HG02973 (cell line): Measurements from ENCODE around the gene ZNF408.

Experiments
- ATAC-seq: cut with Tn5 transposase; IDR thresholded peaks from one replicate; pipeline ENCODE4 v1.9.1; 2021; ENCODE audit warnings: moderate library complexity; ENCODE audit not compliant: unreplicated experiment

The ZNF408 gene

GRCh38 chr11:46675949-46676348, 24.9 kb upstream of the ZNF408 start:
- no peak for ATAC-seq

DNA sequence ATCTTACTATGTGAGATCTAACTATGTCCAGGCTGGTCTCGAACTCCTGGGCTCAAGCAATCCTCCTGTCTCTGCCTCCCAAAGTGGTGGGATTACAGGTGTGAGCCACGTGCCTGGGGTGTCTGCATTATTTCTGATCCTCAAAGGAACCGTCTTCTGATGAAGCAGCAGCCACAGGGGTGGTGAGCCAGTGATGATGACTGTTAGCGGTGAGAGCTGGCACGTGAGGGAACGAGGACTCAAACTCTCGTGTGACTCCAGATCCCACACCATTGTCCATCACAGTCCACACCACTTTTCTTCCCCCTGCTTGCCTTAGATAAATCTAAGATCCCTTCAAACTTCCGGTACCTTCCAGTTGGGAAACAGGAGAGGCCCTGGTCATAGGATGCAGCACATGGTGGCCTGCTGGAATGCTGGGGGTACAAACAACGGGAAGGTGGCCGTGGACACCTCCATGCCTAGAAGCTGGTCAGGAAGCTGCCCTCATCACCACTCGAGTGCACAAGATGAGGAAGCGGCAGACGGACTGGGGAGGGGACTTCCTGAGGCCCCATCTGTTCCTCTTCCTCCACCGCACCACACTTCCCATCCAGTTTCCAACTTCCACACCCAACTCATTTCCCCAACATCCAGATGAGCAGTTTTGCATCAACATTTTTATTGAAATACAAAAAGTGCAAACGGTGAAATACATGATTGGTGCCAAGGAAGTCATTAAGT, 24.2 kb upstream of the ZNF408 start:
- no peak for ATAC-seq

DNA sequence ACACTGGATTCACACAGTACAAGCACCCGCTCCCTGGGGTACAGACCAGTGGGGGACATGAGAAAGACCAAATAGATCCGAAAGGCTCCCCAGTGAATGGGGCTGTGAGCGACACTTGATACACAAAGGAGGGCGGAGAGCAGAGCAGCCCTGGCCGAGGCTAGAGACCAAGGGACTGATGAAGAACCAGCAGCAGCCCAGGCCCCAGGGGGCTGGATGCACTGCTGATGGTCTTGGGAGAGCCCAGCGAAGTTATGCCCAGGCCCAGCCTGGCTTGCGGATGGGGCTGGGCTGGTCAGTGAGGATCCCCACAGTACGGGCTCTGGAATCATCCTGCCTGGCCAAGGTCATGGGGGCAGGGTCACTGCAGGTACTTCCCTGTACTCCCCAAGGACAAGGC, 23.7 kb upstream of the ZNF408 start:
- no peak for ATAC-seq

DNA sequence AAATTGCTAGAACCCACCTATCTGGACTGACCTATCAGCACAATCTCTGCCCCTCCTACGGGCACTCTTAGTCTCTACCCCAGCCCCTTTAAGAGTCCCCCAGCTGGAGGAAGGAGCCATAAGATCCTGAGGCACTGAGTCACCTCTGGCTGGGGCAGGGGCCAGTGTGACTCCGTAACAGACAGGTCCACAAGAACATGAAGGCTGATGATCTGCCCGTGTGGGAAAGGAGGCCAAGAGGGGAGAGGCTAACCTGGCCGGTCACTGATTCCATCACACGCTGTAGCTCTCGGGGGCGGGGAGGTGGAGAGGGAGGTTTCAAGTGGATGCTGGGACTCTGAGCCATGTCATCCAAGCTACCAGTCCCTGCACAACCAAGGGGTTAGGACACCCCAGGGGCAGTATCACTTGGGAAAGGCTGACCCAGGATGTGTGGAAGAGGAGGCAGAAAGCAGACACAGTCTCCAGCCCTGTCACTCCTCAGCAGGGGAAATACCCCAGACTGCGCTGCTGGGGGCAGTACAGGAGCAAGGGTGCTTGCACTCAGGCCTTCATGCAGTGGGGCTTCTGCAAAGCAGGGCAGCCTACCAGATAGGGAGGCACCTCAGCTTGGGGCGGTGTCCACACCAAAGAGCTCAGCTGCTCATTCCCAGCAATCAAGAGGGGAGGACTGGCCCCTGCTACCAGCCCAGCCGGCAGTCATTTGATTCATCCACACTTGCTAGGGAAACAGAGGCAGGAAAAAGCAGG, 22.7 kb upstream of the ZNF408 start:
- no peak for ATAC-seq

- ATAC-seq: no peak
Observed at GRCh38 chr11:46678741-46679130, 22.1 kb upstream of the ZNF408 start.

DNA sequence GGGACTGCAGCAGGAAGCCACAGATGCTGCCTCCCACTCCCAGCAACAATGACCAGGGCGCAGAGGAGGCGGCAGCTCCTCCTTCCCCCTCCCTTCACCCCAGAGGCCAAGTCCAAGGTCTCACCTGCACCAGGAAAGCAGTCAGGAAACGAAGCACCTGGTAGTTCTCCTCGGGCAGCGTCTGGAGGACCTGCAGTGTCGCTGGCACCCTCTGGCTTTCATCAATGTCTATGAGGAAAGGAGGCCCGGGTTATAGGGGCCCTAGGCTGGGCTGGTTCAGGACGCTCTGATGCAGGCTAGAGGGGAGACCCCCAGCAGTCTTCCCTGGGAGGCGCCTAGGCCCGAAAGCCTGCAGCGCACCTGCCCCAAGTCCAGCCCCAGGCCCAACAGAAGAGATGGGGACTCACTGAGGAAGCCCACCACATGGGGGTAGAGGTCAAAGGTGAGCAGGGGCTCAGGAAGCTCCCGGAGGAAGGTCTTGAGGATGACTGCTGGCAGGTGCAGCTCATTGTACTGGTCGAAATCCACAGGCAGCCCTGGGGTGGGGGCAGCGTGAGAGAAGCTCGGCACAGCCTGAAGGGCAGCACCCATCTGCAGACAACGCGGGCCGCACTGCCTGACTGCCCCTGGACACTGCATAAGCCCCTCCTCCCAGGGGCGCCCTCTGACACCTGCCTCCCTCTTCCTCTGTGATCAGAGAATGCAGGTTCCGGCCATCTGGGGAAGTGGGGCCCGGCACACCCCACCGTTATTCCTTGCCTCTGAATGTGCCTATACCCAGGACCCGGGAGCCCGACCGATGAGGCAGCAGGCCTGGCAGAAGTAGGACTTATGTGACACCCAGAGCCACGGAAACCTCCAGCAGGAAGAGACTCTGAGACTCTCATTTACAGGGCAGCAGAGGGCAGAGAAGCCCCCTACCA, 21.3 kb upstream of the ZNF408 start:
- no peak for ATAC-seq

GRCh38 chr11:46680164-46680760, 20.6 kb upstream of the ZNF408 start:
- no peak for ATAC-seq

DNA sequence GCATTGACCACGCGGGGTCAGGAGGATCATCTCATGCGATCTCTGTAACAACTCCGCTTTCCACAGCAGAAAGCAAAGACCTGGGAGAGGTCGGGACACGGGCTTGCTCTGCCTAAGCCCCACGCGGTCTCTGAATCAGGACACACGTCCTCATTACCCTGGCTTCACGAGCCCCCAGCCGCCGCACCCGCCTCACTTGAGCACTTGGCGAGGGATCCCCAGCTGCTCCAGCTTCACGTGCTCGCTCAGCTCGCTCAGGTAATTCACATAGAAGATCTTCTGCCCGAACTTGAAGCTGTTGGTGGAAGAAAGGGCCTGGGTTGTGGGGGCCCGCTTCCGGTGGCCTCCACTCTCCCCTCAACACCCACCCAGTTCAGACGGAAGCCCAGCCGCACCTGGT, 20.0 kb upstream of the ZNF408 start:
- no peak for ATAC-seq

GRCh38 chr11:46681814-46682213, 19.0 kb upstream of the ZNF408 start:
- ATAC-seq: no peak

- ATAC-seq: no peak
Observed at GRCh38 chr11:46682773-46683752, 17.8 kb upstream of the ZNF408 start.

GRCh38 chr11:46684367-46684766, 16.5 kb upstream of the ZNF408 start:
- no peak for ATAC-seq

GRCh38 chr11:46686886-46687795, 13.7 kb upstream of the ZNF408 start:
- ATAC-seq: no peak

GRCh38 chr11:46690702-46691101, 10.1 kb upstream of the ZNF408 start:
- ATAC-seq: no peak

DNA sequence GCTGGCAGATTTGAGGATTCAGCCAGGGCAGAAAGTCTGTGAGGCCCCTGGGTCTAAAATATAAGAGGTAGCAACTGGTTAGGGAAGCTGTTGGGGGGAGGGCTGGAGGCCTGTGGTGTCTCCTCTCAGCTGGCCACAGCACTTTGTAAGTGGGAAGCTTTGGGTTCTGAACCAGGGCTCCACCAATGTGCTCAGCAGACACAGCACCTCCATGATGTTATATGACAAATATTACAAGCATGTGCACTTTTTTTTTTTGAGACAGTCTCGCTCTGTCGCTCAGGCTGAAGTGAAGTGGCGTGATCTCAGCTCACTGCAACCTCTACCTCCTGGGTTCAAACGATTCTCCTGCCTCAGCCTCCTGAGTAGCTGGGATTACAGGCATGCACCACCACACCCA, 8.4 kb upstream of the ZNF408 start:
- ATAC-seq: no peak

GRCh38 chr11:46693597-46694012, 7.2 kb upstream of the ZNF408 start:
- no peak for ATAC-seq

GRCh38 chr11:46694072-46694471, 6.8 kb upstream of the ZNF408 start:
- no peak for ATAC-seq

DNA sequence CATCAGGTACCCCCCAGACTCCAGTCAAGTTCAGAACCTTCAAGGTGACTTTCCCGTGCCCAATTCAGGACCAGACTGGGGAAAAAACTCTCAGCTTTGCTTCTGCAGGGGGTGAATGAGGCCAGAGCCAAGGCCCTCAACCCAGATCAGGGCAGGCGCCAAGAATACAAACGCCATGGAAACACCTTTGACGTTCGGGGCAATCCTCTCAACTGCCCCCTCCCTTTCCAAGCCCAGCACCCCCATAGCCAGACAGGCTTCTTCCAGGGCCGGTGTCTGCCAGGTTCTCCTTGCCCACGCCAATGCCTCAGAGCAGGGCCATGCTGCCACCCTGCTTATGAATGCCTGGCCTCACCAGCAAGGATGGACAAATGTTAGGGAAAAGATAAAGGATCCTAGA, 6.2 kb upstream of the ZNF408 start:
- no peak for ATAC-seq

DNA sequence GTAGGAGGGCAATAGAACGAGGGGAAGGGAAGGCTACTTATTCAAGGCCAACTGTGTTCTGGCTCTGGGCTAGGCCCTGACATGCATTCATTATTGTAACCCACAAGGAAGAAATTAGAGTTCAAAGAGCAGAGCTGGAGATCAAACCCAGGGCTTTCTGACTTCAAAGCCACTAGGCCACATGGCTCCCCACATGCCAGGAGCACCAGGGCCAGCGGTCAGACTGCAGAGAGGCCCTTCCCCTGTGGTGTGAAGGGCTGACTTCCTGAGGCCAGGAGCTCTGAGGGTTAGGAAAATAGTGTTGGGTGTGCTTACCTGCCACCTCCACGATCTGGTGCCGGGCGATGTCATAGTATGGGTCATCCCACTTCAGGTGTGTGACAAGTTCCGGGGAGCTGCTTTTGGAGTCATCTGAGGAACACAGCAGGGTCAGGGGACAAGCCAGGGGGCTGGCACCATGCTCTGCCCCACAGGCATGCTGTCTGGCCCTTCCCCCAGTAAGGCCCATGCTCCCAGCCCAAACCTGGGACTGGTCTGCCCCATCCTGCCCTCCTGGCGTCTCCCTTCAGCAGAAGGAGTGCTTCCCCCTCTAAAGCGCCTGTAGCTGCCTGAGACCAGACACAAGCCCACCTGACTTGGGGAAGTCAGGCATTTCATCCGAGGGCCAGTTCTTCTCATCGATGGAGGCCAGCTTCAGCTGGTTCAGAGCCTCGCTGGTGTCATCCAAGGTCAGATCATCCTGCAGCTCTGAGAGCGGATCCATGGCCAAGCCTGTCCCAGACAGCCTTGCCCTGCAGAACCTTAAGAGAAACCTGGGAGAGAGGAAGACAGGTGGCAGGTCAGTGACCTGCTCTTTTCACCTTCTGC, 5.3 kb upstream of the ZNF408 start:
- no peak for ATAC-seq
